ENCODE measurements around the gene TBX21. TPM values are rescaled to one million over a fixed set of nuclear protein-coding genes. Genes with fewer than 3 reads are reported as not detected.
"Not testable (repeated sequence)": the region's sequence is repeated elsewhere in the genome, so short reads cannot be mapped to it uniquely, and the experiment has no call there.

Gene TBX21
- total RNA-seq, 1 experiment from 2014 or later, result 0.15 TPM

GRCh38 chr17:47738178-47738577, 5.1 kb downstream of the TBX21 start:
- Mint-ChIP-seq H3K9me3 (no peaks in the 10 kb centered on the region), H3K27me3 (ENCODE audit: low read depth) (peaks cover 48% of the 10 kb centered on the region), H3K4me1 (peaks cover 2% of the 10 kb centered on the region; the same call in 1 of the 2 replicates), H3K4me3 (no peak overlapping the region), H3K27ac (no peak overlapping the region), H3K36me3 (no peaks in the 10 kb centered on the region)
- TF ChIP-seq PREB (CRISPR knock-in tag; IDR thresholded peaks at IDR 0.05; ENCODE audit: borderline replicate concordance) (no peak), ZNF121 (CRISPR knock-in tag; IDR thresholded peaks at IDR 0.05) (peak; percentile 44; the same call in 1 of the 2 replicates)
- ChIA-PET POLR2A (no interaction called here), CTCF (interaction anchor here (0.6 to 0.8 kb wide), 2 partner anchors 29 to 75 kb away, joined by 3 read pairs; no protein-coding TSS in a partner anchor)
- ATAC-seq, result no peak
- no peak for DNase-seq (ENCODE audit: low spot score)

GRCh38 chr17:47739150-47739549, 6.1 kb downstream of the TBX21 start:
- no peaks in the 10 kb centered on the region for H3K9me3 Mint-ChIP-seq
- POLR2A ChIA-PET, result no interaction called here
- no peak overlapping the region for H3K27ac Mint-ChIP-seq
- H3K4me3 Mint-ChIP-seq, result no peak overlapping the region
- peaks cover 42% of the 10 kb centered on the region for H3K27me3 Mint-ChIP-seq (ENCODE audit: low read depth)
- H3K36me3 Mint-ChIP-seq, result no peaks in the 10 kb centered on the region
- ATAC-seq (no peak), DNase-seq (ENCODE audit: low spot score) (no peak)
- no peaks in the 10 kb centered on the region for H3K4me1 Mint-ChIP-seq
- CTCF ChIA-PET, result interaction anchor here (0.7 to 6.0 kb wide), 2 partner anchors 24 to 39 kb away, joined by 3 to 59 read pairs; no protein-coding TSS in a partner anchor
- TF ChIP-seq IRF2 (CRISPR knock-in tag; IDR thresholded peaks at IDR 0.05; ENCODE audit: borderline replicate concordance, low read depth) (no peak), HMGXB4 (CRISPR knock-in tag; IDR thresholded peaks at IDR 0.05) (no peak), CREM (CRISPR knock-in tag; IDR thresholded peaks at IDR 0.05) (no peak), USF2 (CRISPR knock-in tag; IDR thresholded peaks at IDR 0.05) (no peak), ZMAT4 (CRISPR knock-in tag; IDR thresholded peaks at IDR 0.05) (no peak), AR (CRISPR knock-in tag; IDR thresholded peaks at IDR 0.05) (no peak)
- TF ChIP-seq, protein P1, sequence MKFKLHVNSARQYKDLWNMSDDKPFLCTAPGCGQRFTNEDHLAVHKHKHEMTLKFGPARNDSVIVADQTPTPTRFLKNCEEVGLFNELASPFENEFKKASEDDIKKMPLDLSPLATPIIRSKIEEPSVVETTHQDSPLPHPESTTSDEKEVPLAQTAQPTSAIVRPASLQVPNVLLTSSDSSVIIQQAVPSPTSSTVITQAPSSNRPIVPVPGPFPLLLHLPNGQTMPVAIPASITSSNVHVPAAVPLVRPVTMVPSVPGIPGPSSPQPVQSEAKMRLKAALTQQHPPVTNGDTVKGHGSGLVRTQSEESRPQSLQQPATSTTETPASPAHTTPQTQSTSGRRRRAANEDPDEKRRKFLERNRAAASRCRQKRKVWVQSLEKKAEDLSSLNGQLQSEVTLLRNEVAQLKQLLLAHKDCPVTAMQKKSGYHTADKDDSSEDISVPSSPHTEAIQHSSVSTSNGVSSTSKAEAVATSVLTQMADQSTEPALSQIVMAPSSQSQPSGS (CRISPR knock-in tag; IDR thresholded peaks at IDR 0.05; ENCODE audit: borderline replicate concordance, low read depth), result no peak
- TF ChIP-seq, protein P2, sequence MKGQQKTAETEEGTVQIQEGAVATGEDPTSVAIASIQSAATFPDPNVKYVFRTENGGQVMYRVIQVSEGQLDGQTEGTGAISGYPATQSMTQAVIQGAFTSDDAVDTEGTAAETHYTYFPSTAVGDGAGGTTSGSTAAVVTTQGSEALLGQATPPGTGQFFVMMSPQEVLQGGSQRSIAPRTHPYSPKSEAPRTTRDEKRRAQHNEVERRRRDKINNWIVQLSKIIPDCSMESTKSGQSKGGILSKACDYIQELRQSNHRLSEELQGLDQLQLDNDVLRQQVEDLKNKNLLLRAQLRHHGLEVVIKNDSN (CRISPR knock-in tag; IDR thresholded peaks at IDR 0.05), result no peak

- H3K27ac Mint-ChIP-seq; ATAC-seq; H3K36me3 Mint-ChIP-seq; H3K4me3 Mint-ChIP-seq; H3K4me1 Mint-ChIP-seq; DNase-seq (ENCODE audit: low spot score); H3K9me3 Mint-ChIP-seq; POLR2A ChIA-PET: not testable (repeated sequence)
- CTCF ChIA-PET, result interaction anchor here (6.0 kb wide), 1 partner anchor 40 kb away, joined by 59 read pairs; no protein-coding TSS in a partner anchor
- H3K27me3 Mint-ChIP-seq (ENCODE audit: low read depth), result peaks cover 34% of the 10 kb centered on the region
Observed at GRCh38 chr17:47739945-47740344, 6.9 kb downstream of the TBX21 start.
